Transverse colon (tissue), 4 donors: ENCODE measurements around the gene NCKAP5. TPM values are rescaled to one million over a fixed set of nuclear protein-coding genes. Genes with fewer than 3 reads are reported as not detected.

Experiments used
- DNase-seq: peaks from one replicate; pipeline ENCODE4 v3.0.0-alpha.2; 2019
- H3K27ac ChIP-seq, 4 donors: fragments of 200-600 bp; sonication (generic); 2 replicates each; pipeline ENCODE4 v1.5.1; 2016 to 2018; ENCODE audit warnings: inconsistent platforms in 4 of 4
- H3K27me3 ChIP-seq: fragments of 200-600 bp; sonication (generic); 2 replicates; pipeline ENCODE4 v1.5.1; 2017; ENCODE audit warnings: inconsistent platforms
- H3K36me3 ChIP-seq, 4 donors: fragments of 200-600 bp; sonication (generic); 2 replicates each; pipeline ENCODE4 v1.5.1; 2017 to 2019; ENCODE audit warnings: inconsistent platforms in 4 of 4
- H3K4me1 ChIP-seq, 4 donors: fragments of 200-600 bp; sonication (generic); 2 replicates each; pipeline ENCODE4 v1.5.1; 2017 to 2020; ENCODE audit warnings: inconsistent platforms in 4 of 4
- H3K4me3 ChIP-seq, 4 donors: fragments of 200-600 bp; sonication (generic); 1 replicate in 1 of 4; 2 replicates in 3 of 4; pipeline versions ENCODE4 v1.5.1 to v1.6.1; 2017 to 2019; ENCODE audit warnings: inconsistent platforms in 4 of 4
- H3K9me3 ChIP-seq, 2 donors: fragments of 200-600 bp; sonication (generic); 2 replicates each; pipeline ENCODE4 v1.5.1; 2017 to 2019; ENCODE audit warnings: inconsistent platforms in 2 of 2
- CTCF ChIP-seq, 5 experiments: fragments of 200-600 bp in 3 of 5; fragments of 450-650 bp in 2 of 5; sonication (generic) in 3 of 5; IDR thresholded peaks; 1 replicate in 2 of 5; 2 replicates in 3 of 5; pipeline ENCODE4 v1.5.1; 2016 to 2017; ENCODE audit warnings: antibody characterized with exemption in 5 of 5, inconsistent platforms in 3 of 5, mild to moderate bottlenecking in 2 of 5, moderate library complexity in 1 of 5
- EP300 ChIP-seq: sonication (generic); formaldehyde crosslinking; IDR thresholded peaks from one replicate; pipeline ENCODE4 v1.6.1; 2017; ENCODE audit warnings: antibody characterized with exemption, low read depth
- POLR2A ChIP-seq: fragments of 450-650 bp; IDR thresholded peaks from one replicate; pipeline ENCODE4 v1.6.1; 2016; ENCODE audit warnings: antibody characterized with exemption, mild to moderate bottlenecking, moderate library complexity
- POLR2AphosphoS5 ChIP-seq, 3 donors: sonication (generic); formaldehyde crosslinking; IDR thresholded peaks; one replicate each; pipeline ENCODE4 v1.6.1; 2016; ENCODE audit warnings: antibody characterized with exemption in 3 of 3
- WGBS, 2 donors: methylation state at CpG; one replicate each; pipeline ENCODE4 v1.1.5; 2018; ENCODE audit warnings: low coverage in 1 of 2; 5-methylcytosine and 5-hydroxymethylcytosine counted together
- in situ Hi-C, 4 donors: fragments of 200-750 bp; cut with MboI; loops; one replicate each; pipeline versions ENCODE4 v1.15.0 to v1.15.1; 2017; ENCODE audit warnings: low sequenced_read_pairs in 3 of 4, low pct_ligation_motif_present in 1 of 4, low pct_unique_long_range_greater_than_20kb in 1 of 4
- intact Hi-C: fragments of 100-400 bp; cut with DNase I; formaldehyde crosslinking; loops from one replicate; pipeline ENCODE4 v1.15.1; 2023; ENCODE audit warnings: low total_unique reads
- total RNA-seq, 4 donors: library from RNA; depleted of rRNA; stranded (reverse); fragments of >200 nt; gene quantifications; one replicate each; pipeline ENCODE4 v1.1.0, GENCODE V29; 2016

The NCKAP5 gene
- total RNA-seq, 4 donors from 2014 or later = 1.1 to 10.9 (median 5.0) TPM

GRCh38 chr2:132668987-132669907, 899.0 kb downstream of the NCKAP5 start:
- Histone ChIP-seq H3K36me3 (no peaks in the 10 kb centered on the region), H3K27ac (no peak overlapping the region), H3K4me3 (peak overlapping the region; percentile 5 to 61 (median 24)), H3K27me3 (peaks cover 50% of the 10 kb centered on the region), H3K9me3 (no peaks in the 10 kb centered on the region), H3K4me1 (peaks cover 8 to 33% (median 23%) of the 10 kb centered on the region in 4 donors)
- DNase-seq = no peak
- in situ Hi-C loops = loop anchor here in 1 of 4 donors (25.0 kb wide), 1 partner anchor 493 kb away; no protein-coding TSS in a partner anchor
- intact Hi-C loops = no loop called here
- TF ChIP-seq POLR2A (no peak), CTCF (IDR thresholded peaks at IDR 0.05) (no peak), POLR2AphosphoS5 (IDR thresholded peaks at IDR 0.05) (no peak), EP300 (no peak)
- 0 to 9% methylated on average over 1 to 57 of the region's 80 CpGs for WGBS, 2 donors

GRCh38 chr2:132668189-132668823, 900.0 kb downstream of the NCKAP5 start:
- Histone ChIP-seq H3K36me3 (no peaks in the 10 kb centered on the region), H3K9me3 (no peaks in the 10 kb centered on the region), H3K27me3 (peaks cover 50% of the 10 kb centered on the region), H3K27ac (no peak overlapping the region), H3K4me3 (no peak overlapping the region), H3K4me1 (peaks cover 8 to 33% (median 23%) of the 10 kb centered on the region in 4 donors)
- WGBS, 2 donors = 13 to 63% methylated on average over 1 to 25 of the region's 25 CpGs
- in situ Hi-C loops = loop anchor here in 1 of 4 donors (25.0 kb wide), 1 partner anchor 494 kb away; no protein-coding TSS in a partner anchor
- no peak for DNase-seq
- TF ChIP-seq CTCF (IDR thresholded peaks at IDR 0.05) = no peak
- intact Hi-C loops = no loop called here

DNA sequence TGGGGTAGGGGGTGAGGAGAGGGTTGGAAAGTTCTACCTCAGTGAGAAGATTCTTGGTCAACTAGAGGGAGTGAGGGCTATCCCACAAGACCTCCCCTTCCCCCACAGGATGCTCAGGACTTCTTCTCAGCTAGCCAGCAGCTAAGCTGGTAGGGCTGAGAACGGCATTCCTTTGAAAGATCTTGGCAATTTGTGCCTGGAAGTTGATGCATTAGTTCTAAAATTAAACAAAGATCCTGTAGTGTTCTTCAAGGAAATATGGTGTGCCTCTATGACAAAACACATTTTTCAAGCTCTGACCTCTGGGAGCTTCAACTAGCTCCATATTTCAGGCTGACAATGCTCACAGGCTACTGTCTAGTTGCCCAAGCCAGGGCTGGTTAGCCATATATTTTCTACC, 900.6 kb downstream of the NCKAP5 start:
- H3K9me3 ChIP-seq = no peaks in the 10 kb centered on the region
- no peak for DNase-seq
- in situ Hi-C loops (loop anchor here in 1 of 4 donors (25.0 kb wide), 1 partner anchor 495 kb away; no protein-coding TSS in a partner anchor), intact Hi-C loops (no loop called here)
- no peak overlapping the region for H3K27ac ChIP-seq
- H3K4me1 ChIP-seq = peaks cover 8 to 33% (median 23%) of the 10 kb centered on the region in 4 donors
- H3K27me3 ChIP-seq = peaks cover 50% of the 10 kb centered on the region
- no peak overlapping the region for H3K4me3 ChIP-seq
- no peaks in the 10 kb centered on the region for H3K36me3 ChIP-seq
- TF ChIP-seq CTCF (IDR thresholded peaks at IDR 0.05) (no peak), POLR2A (no peak)
- WGBS, 2 donors = 58% methylated on average over 1 of the region's 1 CpG; no CpG with 5 or more reads in 1 of the 2 donors

GRCh38 chr2:132665401-132666140, 902.7 kb downstream of the NCKAP5 start:
- TF ChIP-seq POLR2A (no peak), EP300 (no peak), POLR2AphosphoS5 (IDR thresholded peaks at IDR 0.05) (no peak), CTCF (IDR thresholded peaks at IDR 0.05) (no peak)

More at GRCh38 chr2:132665401-132666140, 902.7 kb downstream of the NCKAP5 start:
- Histone ChIP-seq H3K27ac (no peak overlapping the region), H3K4me3 (no peak overlapping the region), H3K36me3 (no peaks in the 10 kb centered on the region), H3K4me1 (peaks cover 8 to 23% (median 16%) of the 10 kb centered on the region in 4 donors), H3K9me3 (no peaks in the 10 kb centered on the region), H3K27me3 (peaks cover 36% of the 10 kb centered on the region)
- WGBS, 2 donors = 63 to 72% methylated on average over 4 of the region's 4 CpGs
- in situ Hi-C loops = loop anchor here in 1 of 4 donors (25.0 kb wide), 1 partner anchor 497 kb away; no protein-coding TSS in a partner anchor
- DNase-seq = no peak
- intact Hi-C loops = no loop called here
